HG03520 (cell line): ENCODE results near the gene LIN7A.
"Not testable (repeated sequence)": the region's sequence is repeated elsewhere in the genome, so short reads cannot be mapped to it uniquely, and the experiment has no call there.

Experiments
- ATAC-seq: cut with Tn5 transposase; IDR thresholded peaks from one replicate; pipeline ENCODE4 v1.9.1; 2021; ENCODE audit warnings: mild to moderate bottlenecking, moderate library complexity; ENCODE audit not compliant: unreplicated experiment

Gene LIN7A

DNA sequence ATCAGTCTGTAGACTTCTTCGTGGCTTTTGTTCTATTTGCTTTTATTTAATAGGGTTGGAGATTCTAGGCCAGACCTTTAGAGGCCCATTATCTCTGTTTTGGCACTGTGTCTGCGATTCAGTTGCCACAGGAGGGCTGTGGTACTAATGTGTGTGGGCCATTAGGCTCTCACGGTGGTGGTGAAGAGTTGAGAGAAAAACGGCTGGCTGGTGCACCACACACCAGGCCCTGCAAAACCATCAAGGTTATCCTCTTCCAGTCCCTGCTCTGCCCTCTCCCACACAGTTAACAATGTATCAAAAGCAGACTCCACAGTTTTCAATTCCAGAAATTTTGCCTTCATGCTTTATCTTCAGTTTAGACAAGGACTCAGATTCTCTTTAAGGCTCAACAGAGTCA is 123.3 kb downstream of the LIN7A start:
- ATAC-seq: no peak

DNA sequence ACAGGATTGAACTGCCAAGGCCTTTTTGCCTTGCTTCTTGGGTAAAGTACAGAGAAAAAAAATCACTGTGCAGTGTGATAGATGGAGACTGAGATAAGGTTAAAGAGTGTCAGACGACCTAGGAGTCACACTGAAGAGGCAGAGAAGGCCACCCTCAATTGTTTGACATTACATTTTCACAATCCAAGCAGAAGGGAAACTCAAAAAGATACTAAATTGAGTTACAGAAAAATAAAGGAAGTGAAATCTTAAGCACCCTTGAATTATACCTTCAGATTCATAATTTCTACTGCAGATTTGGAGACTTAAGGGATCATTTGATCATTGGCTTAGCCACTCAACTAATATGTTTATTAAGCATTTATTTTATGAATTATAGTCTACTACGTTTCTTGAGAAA is 123.9 kb downstream of the LIN7A start:
- ATAC-seq: peak; percentile 39

DNA sequence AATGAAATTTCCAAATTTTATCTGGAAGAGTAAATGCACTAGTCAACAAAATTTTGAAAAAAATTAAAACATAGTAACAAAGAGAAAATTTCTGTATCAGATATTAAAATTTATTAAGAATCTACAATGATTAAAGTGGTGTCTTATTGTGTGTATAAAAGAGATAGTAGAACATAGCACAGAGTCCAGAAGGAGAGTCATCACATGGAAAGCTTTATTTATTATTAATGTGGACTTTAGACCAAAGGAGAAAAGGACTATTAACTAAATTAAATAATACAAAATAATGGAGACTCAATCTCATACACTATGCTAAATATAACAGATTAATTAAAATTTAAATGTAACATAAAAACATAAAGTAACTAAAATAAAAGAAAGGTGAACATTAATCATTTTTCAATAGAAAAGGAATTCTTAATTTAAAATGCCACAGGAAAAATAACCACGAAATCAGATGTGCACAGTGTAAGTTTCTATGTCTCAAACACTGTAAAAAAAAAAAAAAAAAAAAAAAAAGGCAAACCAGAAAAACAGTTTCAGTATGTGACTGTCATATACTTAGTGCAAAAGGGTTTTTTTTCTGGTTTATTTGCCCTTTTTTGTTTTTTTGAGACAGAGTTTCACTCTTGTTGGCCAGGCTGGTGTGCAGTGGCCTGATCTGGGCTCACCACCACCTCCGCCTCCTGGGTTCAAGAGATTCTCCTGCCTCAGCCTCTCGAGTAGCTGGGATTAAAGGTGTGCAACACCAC is 125.6 kb downstream of the LIN7A start:
- ATAC-seq: no peak

DNA sequence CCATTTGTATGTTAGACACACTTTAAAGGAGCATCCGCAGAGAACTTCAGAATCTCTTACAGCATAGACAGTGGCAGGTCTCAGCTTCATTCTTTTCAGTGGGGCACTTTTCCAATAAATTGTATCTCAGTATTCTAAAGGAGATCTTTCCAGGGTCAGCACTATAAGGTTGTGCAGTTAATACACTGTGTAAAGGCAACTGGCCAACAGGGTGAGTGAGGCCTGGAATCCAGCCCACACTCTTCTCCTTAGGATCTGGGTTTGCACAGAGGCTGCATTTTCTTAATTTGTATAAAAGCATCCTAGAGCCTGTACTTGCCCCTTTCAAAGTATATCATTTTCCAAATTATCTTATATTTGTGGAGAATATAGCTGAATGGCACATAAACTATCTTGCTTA is 126.9 kb downstream of the LIN7A start:
- ATAC-seq: no peak

DNA sequence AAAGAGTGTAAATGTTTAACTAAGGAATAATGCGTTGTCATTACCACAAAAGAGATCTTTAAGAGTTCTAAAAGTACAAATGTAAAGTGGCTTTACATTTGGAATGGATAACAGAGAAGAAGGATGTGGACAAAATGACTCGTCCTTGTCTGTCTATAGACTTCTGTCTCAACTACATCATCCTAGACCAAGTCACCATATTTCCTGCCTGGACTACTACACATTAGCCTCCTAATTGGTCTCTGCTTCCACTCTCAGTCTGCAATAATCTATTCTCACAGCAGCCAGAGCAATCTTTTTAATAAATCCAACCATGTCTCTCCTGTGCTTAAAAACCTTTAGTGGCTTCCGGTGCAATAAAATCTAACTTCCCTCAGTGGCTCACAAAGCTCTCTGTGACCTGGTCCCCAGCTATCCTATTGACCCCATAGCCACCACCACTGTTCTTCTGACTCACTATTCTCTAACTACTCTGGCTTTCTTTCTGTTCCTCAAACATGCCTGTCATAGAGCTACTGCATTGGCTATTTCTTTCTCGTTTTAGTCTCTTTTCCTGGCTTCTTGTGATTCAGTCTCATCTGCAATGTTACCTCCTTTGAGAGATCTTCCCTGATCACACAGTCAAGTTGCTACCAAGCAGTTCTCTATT is 130.0 kb downstream of the LIN7A start:
- peak; percentile 90 for ATAC-seq

DNA sequence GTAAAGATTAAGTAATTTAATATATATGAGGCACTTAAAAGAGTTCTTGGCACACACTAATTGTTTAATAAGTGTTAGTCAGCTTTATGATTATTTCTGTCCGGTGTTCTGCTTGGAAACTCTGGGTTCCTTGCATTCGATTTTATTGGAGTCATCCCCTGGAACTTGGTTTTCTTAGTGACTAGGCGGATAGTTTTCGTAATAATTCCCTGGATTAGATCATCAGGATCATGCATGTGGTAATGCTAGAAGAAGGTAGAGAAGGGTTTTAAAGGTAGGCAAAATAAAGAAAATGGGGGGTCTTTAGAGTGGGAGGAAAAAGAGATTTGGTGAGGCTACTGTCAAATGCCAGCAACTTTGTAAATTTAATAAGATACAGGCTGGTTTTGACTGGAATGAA is 132.6 kb downstream of the LIN7A start:
- no peak for ATAC-seq

DNA sequence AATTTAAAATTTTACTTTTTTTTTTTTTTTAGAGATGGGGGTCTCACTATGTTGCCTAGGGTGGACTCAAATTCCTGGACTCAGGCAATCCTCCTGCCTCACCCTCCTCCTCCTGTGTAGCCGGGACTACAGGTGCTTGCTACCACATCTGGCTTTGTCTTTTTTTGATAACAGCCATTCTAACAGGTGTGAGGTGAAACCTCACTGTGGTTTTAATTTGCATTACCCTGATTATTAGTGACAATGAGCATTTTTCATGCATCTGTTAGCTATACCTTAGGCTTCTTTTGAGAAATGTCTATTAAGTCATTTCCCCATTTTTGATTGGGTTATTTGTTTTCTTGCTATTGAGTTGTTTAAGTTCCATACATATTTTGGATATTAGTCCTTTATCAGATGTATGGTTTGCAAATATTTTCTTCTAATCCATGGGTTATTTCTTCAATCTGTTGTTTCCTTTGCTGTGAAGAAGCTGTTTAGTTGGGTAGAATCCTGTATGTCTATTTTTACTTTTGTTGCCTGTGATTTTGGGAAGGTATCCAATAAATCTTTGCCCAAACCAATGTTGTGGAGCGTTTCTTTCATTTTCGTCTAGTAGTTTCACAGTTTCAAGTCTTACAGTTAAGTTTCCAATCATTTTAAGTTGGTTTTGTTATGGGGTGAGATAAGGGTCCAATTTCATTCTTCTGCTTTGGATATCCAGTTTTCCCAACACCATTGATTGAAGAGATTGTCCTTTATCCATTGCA is 134.9 kb downstream of the LIN7A start:
- peak; percentile 69 for ATAC-seq

DNA sequence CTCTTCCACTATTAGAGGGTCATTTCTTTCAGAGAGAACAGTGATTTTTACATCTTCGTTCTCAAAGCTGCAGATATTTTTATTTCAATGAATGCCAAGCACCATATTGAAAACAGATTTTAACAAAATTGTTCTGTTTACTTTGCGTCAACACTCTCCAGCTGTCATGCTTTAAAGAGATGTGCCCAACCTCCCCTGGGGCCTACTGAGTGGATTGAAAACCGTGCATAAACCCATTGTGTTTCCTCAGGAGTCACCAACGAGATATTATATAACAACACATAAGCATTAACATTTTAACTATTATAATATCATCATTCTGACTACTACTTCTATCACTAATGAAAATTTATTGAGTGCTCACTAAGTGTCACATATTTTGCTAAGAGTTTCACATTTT is 139.5 kb downstream of the LIN7A start:
- ATAC-seq: no peak

DNA sequence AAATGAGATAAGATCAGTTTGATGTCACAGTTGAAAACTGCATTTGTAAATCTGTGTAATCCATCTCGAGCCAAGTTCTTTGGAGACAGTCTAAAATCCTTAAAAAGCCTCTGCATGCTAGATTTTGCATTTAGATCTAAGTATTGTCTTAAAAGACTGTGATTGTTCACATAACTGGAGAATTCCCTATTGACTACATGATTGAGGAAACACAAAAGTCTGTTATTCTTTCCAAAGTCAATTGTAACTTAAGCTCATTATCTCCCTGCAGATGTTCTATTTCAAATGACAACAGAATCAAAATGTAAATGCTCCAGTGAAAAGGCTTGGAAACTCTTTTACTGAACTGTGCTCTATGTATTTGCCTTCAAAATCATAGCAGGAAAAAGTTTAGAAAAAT is 143.2 kb downstream of the LIN7A start:
- no peak for ATAC-seq

DNA sequence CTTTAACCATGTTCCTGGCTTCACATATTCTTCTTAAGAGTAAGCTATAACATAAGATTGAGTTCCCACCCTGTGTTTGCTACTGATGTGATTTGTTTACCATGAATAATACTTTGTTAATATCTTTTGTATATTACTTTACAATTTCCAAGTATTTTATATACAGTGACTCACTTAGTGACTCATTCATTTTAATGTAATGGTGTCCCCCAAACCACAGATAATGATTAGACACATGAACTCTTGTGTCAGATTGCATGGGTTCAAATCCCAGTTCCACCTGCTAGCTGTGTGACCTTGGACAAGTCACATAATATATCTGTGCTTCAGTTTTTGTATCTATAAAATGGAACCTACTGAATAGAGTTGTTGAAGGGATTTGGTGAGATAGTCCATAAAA is 144.9 kb downstream of the LIN7A start:
- ATAC-seq: no peak

DNA sequence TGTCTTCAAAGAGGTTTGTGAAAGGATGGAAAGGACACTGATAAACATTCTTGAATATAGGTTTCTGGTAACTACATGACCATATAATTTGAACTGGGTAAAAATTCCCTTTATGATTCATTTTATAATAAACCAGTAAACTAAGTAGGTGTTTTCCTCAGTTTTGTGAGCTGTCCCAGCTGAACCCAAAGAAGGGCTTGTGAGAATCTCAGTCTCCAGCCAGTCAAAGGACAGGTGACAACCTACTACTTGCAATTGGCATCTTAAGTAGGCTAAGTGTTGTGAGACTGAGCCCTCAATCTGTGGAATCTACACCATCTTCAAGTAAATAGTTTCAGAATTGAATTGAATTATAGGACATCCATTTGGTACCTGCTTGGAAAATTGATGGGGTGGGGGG is 145.9 kb downstream of the LIN7A start:
- ATAC-seq: no peak

DNA sequence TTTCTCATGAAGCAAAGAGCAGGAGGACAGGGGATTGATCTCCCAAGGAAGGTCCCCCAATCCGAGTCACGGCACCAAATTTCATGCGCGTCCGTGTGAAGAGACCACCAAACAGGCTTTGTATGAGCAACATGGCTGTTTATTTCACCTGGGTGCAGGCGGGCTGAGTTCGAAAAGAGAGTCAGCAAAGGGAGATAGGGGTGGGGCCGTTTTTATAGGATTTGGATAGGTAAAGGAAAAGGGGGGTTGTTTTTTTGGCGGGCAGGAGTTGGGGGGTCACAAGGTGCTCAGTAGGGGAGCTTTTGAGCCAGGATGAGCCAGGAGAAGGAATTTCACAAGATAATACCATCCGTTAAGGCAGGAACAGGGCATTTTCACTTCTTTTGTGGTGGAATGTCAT is 149.3 kb downstream of the LIN7A start:
- not testable (repeated sequence) for ATAC-seq

DNA sequence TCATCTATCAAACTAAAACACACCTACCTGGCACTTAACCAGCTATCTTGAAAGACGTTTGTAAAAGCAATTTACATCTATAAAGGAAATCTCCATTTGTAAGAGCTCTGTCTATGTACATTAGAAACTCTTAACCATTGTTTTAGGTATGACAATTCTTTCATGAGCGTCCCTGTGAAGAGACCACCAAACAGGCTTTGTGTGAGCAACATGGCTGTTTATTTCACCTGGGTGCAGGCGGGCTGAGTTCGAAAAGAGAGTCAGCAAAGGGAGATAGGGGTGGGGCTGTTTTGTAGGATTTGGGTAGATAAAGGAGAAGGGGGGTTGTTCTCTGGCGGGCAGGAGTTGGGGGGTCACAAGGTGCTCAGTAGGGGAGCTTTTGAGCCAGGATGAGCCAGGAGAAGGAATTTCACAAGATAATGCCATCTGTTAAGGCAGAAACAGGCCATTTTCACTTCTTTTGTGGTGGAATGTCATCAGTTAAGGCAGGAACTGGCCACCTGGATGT is 154.7 kb downstream of the LIN7A start:
- not testable (repeated sequence) for ATAC-seq

DNA sequence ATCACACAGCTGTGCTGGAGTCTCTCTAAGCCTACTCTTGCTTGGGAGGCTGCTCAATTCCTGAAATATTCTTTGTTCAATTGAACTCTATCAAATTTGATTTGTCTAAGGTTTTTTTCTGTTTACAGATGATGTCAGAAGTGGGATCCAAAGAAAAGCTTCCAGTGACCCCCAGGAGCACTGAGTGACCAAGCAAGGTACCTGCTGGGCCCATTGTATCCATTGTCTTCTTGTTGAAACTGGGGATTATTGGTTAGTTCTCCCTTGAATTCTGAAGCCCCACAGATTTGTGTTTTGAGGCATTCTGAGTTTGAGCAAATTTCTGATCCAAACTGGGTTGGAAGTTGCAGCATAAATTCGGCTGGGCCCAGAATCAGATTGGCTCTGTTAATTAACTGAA is 156.4 kb downstream of the LIN7A start:
- no peak for ATAC-seq

DNA sequence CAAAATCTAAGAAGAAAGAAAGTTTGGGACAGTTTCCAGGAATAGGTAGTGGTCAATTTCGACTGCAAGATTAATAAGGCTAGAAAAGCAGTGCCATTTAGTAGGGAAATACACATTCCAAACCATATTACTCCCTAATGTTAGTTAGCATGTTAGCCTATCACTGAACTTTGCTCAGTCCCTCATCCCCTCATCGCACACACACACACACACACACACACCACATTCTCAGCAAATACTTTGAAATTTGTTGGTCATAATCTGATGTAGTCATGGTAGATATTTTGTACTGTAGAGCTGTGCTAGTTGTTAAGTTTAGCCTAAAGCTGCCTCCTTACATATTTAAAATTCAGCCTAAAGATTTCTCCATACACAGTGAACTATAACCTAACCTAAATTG is 157.0 kb downstream of the LIN7A start:
- no peak for ATAC-seq

DNA sequence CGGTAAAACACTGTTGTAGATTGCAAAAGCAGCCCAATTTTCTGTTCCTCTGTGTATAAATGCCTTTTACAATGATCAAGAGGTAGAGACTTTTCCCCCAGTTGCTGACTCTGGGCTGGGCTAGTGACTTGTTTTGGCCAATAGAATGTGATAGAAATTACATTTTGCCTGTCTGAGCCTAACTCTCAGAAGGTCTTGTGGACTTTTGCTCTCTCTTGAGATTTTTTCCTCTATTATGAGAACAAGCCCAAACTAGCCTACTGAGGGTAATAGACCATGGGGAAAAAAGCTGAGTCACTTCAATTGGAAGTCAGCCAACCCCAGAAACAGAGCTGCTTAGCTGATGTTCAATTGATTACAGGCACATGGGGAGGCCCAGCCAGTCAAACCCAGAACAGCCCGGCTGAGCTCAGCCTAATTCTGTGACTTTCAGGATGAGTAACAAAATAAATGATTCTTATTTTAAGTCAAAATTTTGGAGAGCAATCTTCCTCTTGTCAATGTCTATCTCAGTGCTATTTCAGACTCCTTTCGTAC is 159.7 kb downstream of the LIN7A start:
- peak; percentile 91 for ATAC-seq

DNA sequence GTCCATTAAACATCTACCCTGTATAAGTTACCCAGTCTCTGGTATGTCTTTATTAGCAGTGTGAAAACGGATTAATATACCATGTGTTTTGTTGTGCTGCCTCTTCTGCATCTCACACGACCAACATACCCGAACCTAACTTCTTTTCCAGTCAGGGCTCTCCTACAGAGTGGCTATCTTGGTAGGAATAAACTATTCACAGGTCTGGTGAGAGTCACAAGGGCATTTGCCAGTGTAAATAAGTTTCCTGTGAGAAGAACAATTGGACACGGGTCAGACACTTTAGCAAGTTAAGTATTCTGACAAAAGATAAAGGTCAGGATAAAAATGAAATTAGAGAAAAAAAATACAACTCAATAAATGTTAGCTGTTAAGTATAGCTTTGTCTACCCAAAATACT is 160.1 kb downstream of the LIN7A start:
- no peak for ATAC-seq

DNA sequence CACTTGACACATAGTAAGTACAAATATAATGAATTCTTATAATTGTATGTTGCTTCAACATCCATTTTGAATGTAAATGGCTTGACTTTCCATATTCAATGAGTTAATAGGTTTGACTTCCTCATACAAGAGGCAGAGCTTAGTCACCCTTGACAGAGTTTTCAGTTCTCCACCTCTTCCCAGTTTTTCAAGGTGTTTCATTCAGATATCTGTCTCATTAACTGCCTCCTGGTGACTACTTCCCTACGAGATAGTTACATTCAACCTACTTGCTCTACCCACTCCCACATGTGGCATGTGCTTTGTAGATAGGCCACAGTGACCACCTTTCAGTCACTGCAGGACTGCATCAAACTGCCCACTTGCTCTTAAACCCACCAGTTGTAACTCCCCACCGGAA is 161.0 kb downstream of the LIN7A start:
- ATAC-seq: no peak

DNA sequence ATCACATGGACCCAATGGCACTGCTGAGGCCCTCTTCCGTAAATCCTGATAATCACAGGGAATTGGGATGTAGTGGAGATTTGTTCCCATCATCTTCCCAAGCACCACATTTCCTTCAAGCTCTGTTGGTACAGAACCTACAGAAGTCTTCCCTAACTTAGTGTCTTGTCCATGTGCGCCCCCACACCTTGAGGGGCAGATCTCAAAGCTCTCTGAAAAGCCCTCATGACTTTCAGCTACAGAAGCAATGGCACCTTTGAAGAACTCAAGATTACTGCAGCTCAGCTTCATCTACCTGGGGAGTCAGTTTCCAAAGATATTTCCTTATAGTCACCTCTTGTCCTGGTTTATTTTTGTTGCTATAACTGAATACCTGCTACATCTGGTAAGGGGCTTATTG is 166.8 kb downstream of the LIN7A start:
- ATAC-seq: no peak

DNA sequence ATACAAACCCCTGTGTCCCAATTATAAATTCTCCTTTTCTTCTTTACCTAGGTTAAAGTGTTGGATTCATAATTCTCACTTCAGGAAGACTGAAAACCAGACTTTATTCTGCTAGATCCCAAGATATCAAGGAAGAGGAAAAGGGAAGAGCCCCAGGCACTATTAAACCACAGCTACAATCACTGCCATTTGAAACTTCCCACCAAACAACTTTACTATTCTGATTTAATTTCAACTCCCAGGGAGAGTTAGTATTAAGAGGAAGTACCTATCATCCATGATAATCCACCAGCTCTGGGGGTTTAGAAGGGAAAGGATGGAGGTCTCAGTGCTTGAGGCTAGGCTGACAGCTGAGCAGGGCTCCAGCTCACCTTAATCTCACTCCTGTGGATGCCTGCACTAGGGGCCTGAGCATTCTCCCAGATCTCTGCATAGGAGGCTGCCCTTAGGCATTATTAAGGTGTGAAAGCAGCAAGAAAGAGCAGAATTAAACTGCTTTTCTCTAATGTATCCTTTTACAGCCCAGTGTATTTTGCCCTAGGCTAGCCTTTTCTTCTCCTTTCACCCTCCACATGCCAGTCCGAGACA is 168.1 kb downstream of the LIN7A start:
- no peak for ATAC-seq

DNA sequence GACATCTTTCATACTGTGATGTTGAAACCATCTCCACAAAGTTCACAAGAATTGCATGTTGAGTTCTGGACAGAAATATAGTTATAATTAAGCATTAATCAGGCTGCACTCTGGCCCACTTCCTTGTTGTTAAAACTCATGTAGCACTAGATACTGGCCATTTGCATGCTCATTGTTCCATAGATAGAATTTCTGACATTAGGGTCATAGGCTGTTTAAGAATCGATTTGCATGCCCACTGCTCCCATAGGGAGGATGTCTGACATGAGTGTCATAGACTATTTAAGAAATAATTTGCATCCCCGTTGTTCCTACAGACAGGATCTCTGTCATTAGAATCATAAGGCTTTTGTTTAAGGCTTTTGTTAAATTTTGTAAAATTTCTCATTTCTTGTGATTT is 170.8 kb downstream of the LIN7A start:
- ATAC-seq: peak; percentile 84
